Measurements from ENCODE around the gene RNF17. TPM values are rescaled to one million over a fixed set of nuclear protein-coding genes. Genes with fewer than 3 reads are reported as not detected.

RNF17 gene
- total RNA-seq, 4 donors from 2014 or later: not detected

GRCh38 chr13:24747248-24748060 is 16.5 kb upstream of the RNF17 start:
- under 1% methylated on average over 10 of the region's 61 CpGs for WGBS
- intact Hi-C loops (cut with DNase I): no loop called here
- Histone ChIP-seq H3K36me3 (no peaks in the 10 kb centered on the region), H3K4me3 (peak overlapping the region; percentile 27 to 45 (median 30)), H3K4me1 (peaks cover 9 to 26% (median 20%) of the 10 kb centered on the region in 4 donors), H3K27me3 (peaks cover 0 to 61% (median 11%) of the 10 kb centered on the region in 4 donors), H3K9me3 (no peaks in the 10 kb centered on the region), H3K27ac (replicated peaks in 1 of 4) (no peak overlapping the region)
- TF ChIP-seq CTCF (IDR thresholded peaks at IDR 0.05) (no peak), POLR2A (IDR thresholded peaks at IDR 0.05; ENCODE audit: low read depth) (no peak), POLR2AphosphoS5 (IDR thresholded peaks at IDR 0.05) (no peak), EP300 (IDR thresholded peaks at IDR 0.05) (no peak)
- DNase-seq (ENCODE audit: extremely low spot score): no peak

GRCh38 chr13:24748061-24748400 is 15.9 kb upstream of the RNF17 start:
- DNase-seq (ENCODE audit: extremely low spot score): no peak
- H3K4me3 ChIP-seq: peak overlapping the region in 3 of 4 donors; percentile 27 to 45 (median 30)
- H3K4me1 ChIP-seq: peaks cover 9 to 26% (median 20%) of the 10 kb centered on the region in 4 donors
- no peak overlapping the region for H3K27ac ChIP-seq (replicated peaks in 1 of 4)
- no peaks in the 10 kb centered on the region for H3K36me3 ChIP-seq
- intact Hi-C loops (cut with DNase I): no loop called here
- H3K27me3 ChIP-seq: peaks cover 0 to 55% (median 11%) of the 10 kb centered on the region in 4 donors
- TF ChIP-seq POLR2AphosphoS5 (IDR thresholded peaks at IDR 0.05) (no peak), CTCF (IDR thresholded peaks at IDR 0.05) (no peak), EP300 (IDR thresholded peaks at IDR 0.05) (no peak), POLR2A (IDR thresholded peaks at IDR 0.05; ENCODE audit: low read depth) (no peak)
- no peaks in the 10 kb centered on the region for H3K9me3 ChIP-seq
- WGBS: 25% methylated on average over 4 of the region's 10 CpGs

- TF ChIP-seq CTCF (IDR thresholded peaks at IDR 0.05) (no peak), POLR2AphosphoS5 (IDR thresholded peaks at IDR 0.05) (no peak)
- H3K9me3 ChIP-seq: peaks cover 0 to 3% (median 0%) of the 10 kb centered on the region in 4 donors
- H3K27me3 ChIP-seq: peaks cover 0 to 13% (median 0%) of the 10 kb centered on the region in 4 donors
- no peaks in the 10 kb centered on the region for H3K4me1 ChIP-seq
- H3K27ac ChIP-seq (replicated peaks in 1 of 4): no peak overlapping the region
- intact Hi-C loops (cut with DNase I): no loop called here
- no peak overlapping the region for H3K4me3 ChIP-seq
- no peak for DNase-seq (ENCODE audit: extremely low spot score)
- no peaks in the 10 kb centered on the region for H3K36me3 ChIP-seq
Observed at GRCh38 chr13:24759197-24759596, 4.8 kb upstream of the RNF17 start.

GRCh38 chr13:24764276-24764630 is 284 bp downstream of the RNF17 start:
- Histone ChIP-seq H3K27me3 (peaks cover 0 to 3% (median 0%) of the 10 kb centered on the region in 4 donors), H3K27ac (replicated peaks in 1 of 4) (no peak overlapping the region), H3K4me3 (no peak overlapping the region), H3K36me3 (no peaks in the 10 kb centered on the region), H3K9me3 (peaks cover 0 to 4% (median 0%) of the 10 kb centered on the region in 4 donors), H3K4me1 (no peaks in the 10 kb centered on the region)
- no peak for TF ChIP-seq CTCF (IDR thresholded peaks at IDR 0.05)
- TF ChIP-seq POLR2AphosphoS5 (IDR thresholded peaks at IDR 0.05): no peak
- no peak for TF ChIP-seq POLR2A (IDR thresholded peaks at IDR 0.05; ENCODE audit: low read depth)
- no peak for TF ChIP-seq EP300 (IDR thresholded peaks at IDR 0.05)
- DNase-seq (ENCODE audit: extremely low spot score): no peak
- intact Hi-C loops (cut with DNase I): no loop called here
- 92% methylated on average over 12 of the region's 15 CpGs for WGBS

- Histone ChIP-seq H3K27me3 (no peaks in the 10 kb centered on the region), H3K9me3 (no peaks in the 10 kb centered on the region), H3K4me1 (no peaks in the 10 kb centered on the region), H3K4me3 (no peak overlapping the region), H3K27ac (replicated peaks in 1 of 4) (no peak overlapping the region), H3K36me3 (no peaks in the 10 kb centered on the region)
- 84% methylated on average over 1 of the region's 1 CpG for WGBS
- no peak for DNase-seq (ENCODE audit: extremely low spot score)
- TF ChIP-seq CTCF (IDR thresholded peaks at IDR 0.05) (no peak), POLR2A (IDR thresholded peaks at IDR 0.05; ENCODE audit: low read depth) (no peak), EP300 (IDR thresholded peaks at IDR 0.05) (no peak), POLR2AphosphoS5 (IDR thresholded peaks at IDR 0.05) (no peak)
- intact Hi-C loops (cut with DNase I): no loop called here
Observed at GRCh38 chr13:24777171-24777570, 13.2 kb downstream of the RNF17 start.
